ENCODE data around the gene ASTN2.

GRCh38 chr9:116626762-116627161 is 788.1 kb downstream of the ASTN2 start:
- TF ChIP-seq YY1 (IDR thresholded peaks at IDR 0.05; ENCODE audit: insufficient read depth, insufficient read length) = no peak
- no peak for TF ChIP-seq SUZ12 (IDR thresholded peaks at IDR 0.05; ENCODE audit: extremely low read depth, insufficient read depth, insufficient read length)
- no peak for TF ChIP-seq ZNF274 (IDR thresholded peaks at IDR 0.05; ENCODE audit: low read depth, low read length)

All from NT2/D1 (cell line).